H1 (cell line): Measurements from ENCODE around the gene LCN12. TPM values are rescaled to one million over a fixed set of nuclear protein-coding genes. Genes with fewer than 3 reads are reported as not detected.

Experiments used
- CTCF ChIA-PET: fragments of 300-600 bp; sonication (Branson Sonifier 250); formaldehyde crosslinking; loops from one replicate; lab custom pipeline; 2021; ENCODE audit not compliant: partially characterized antibody; lab: Charles Lee
- POLR2A ChIA-PET: fragments of 300-600 bp; sonication (Branson Sonifier 250); formaldehyde crosslinking; loops from one replicate; lab custom pipeline; 2021; ENCODE audit warnings: inconsistent platforms; ENCODE audit not compliant: partially characterized antibody; lab: Charles Lee
- DNase-seq, 2 experiments: peaks; one replicate each; pipeline versions ENCODE4 v3.0.0 to v3.0.0-alpha.2; 2010 to 2022; ENCODE audit warnings: low spot score in 2 of 2, low read depth in 1 of 2, mixed read lengths in 1 of 2
- FAIRE-seq: peaks from 2 replicates; lab custom pipeline; 2011; peaks lifted over from hg19 to GRCh38; lab: Jason Lieb, UNC
- H2AFZ ChIP-seq: 2 replicates; pipeline ENCODE4 v1.8.1; 2012; ENCODE audit warnings: low read length, inconsistent platforms
- H2AK5ac ChIP-seq: 2 replicates; pipeline ENCODE4 v1.6.1; 2013; ENCODE audit warnings: low read depth, low read length
- H2BK120ac ChIP-seq: replicated peaks from 2 replicates; pipeline ENCODE3; 2013; ENCODE audit warnings: low read depth, low read length, inconsistent platforms
- H2BK12ac ChIP-seq: 2 replicates; pipeline ENCODE4 v1.6.1; 2013; ENCODE audit warnings: low read depth, low read length
- H2BK15ac ChIP-seq: 2 replicates; pipeline ENCODE4 v1.6.1; 2013; ENCODE audit warnings: low read length
- H2BK20ac ChIP-seq: 2 replicates; pipeline ENCODE4 v1.6.1; 2013; ENCODE audit warnings: low read length
- H2BK5ac ChIP-seq: 2 replicates; pipeline ENCODE4 v1.6.1; 2013; ENCODE audit warnings: low read depth, low read length
- H3K14ac ChIP-seq: 2 replicates; pipeline ENCODE4 v1.6.1; 2013; ENCODE audit warnings: inconsistent platforms; ENCODE audit not compliant: insufficient read length
- H3K18ac ChIP-seq: 2 replicates; pipeline ENCODE4 v1.6.1; 2013; ENCODE audit warnings: low read length; ENCODE audit errors: extremely low read depth
- H3K23ac ChIP-seq: 2 replicates; pipeline ENCODE4 v1.6.1; 2013; ENCODE audit warnings: inconsistent platforms; ENCODE audit not compliant: insufficient read length
- H3K23me2 ChIP-seq: 2 replicates; pipeline ENCODE4 v1.6.1; 2013; ENCODE audit warnings: low read depth, low read length
- H3K27ac ChIP-seq: 2 replicates; pipeline ENCODE4 v1.6.1; 2011; ENCODE audit warnings: low read depth, low read length, inconsistent platforms
- H3K27me3 ChIP-seq, 4 experiments: replicated peaks in 1 of 4; 1 replicate in 1 of 4; 2 replicates in 3 of 4; pipeline versions ENCODE4 v1.6.1 to v1.8.1; 2011 to 2013; ENCODE audit warnings: low read length in 3 of 4, mild to moderate bottlenecking in 3 of 4, inconsistent platforms in 2 of 4, mixed read lengths in 2 of 4, moderate library complexity in 1 of 4; ENCODE audit not compliant: control insufficient read depth in 3 of 4, insufficient read depth in 3 of 4; ENCODE audit errors: extremely low read depth in 1 of 4
- H3K36me3 ChIP-seq, 4 experiments: 2 replicates each; pipeline versions ENCODE4 v1.6.1 to v1.8.1; 2011 to 2013; ENCODE audit warnings: mild to moderate bottlenecking in 4 of 4, low read length in 3 of 4, moderate library complexity in 2 of 4, control low read depth in 1 of 4, inconsistent platforms in 1 of 4; ENCODE audit not compliant: insufficient read depth in 4 of 4, control insufficient read depth in 2 of 4
- H3K4ac ChIP-seq: replicated peaks from 2 replicates; pipeline ENCODE3; 2013; ENCODE audit warnings: low read length, low read depth, mixed read lengths, inconsistent platforms; ENCODE audit not compliant: insufficient read length
- H3K4me1 ChIP-seq, 4 experiments: replicated peaks in 1 of 4; 1 replicate in 1 of 4; 2 replicates in 3 of 4; pipeline versions ENCODE4 v1.6.1 to v1.8.1; 2011 to 2013; ENCODE audit warnings: low read length in 3 of 4, inconsistent platforms in 2 of 4, mixed read lengths in 1 of 4; ENCODE audit not compliant: insufficient read depth in 4 of 4, control insufficient read depth in 3 of 4
- H3K4me2 ChIP-seq, 2 experiments: 2 replicates each; pipeline versions ENCODE4 v1.6.1 to v1.8.1; 2011 to 2013; ENCODE audit warnings: low read depth in 2 of 2, low read length in 2 of 2, control low read depth in 1 of 2, inconsistent platforms in 1 of 2, mild to moderate bottlenecking in 1 of 2; ENCODE audit not compliant: insufficient read depth in 1 of 2
- H3K4me3 ChIP-seq, 4 experiments: fragments of 200-600, 300-600 bp in 1 of 4; sonication (generic), shearing (Covaris generic), sonication (Bioruptor Twin) in 1 of 4; 2 replicates each; pipeline versions ENCODE4 v1.5.1 to v1.8.1; 2011 to 2016; ENCODE audit warnings: low read length in 4 of 4, low read depth in 3 of 4, control low read depth in 2 of 4, inconsistent platforms in 2 of 4, mild to moderate bottlenecking in 2 of 4, mixed read lengths in 1 of 4, moderate library complexity in 1 of 4; ENCODE audit not compliant: insufficient read depth in 2 of 4; ENCODE audit errors: extremely low read depth in 1 of 4
- H3K56ac ChIP-seq: replicated peaks from 2 replicates; pipeline ENCODE3; 2013; ENCODE audit warnings: low read depth, mild to moderate bottlenecking, mixed read lengths, low read length, inconsistent platforms; ENCODE audit not compliant: insufficient read length
- H3K79me1 ChIP-seq: 2 replicates; pipeline ENCODE4 v1.6.1; 2013; ENCODE audit warnings: low read depth, low read length, control low read depth
- H3K79me2 ChIP-seq, 2 experiments: 2 replicates each; pipeline versions ENCODE4 v1.6.1 to v1.8.1; 2012 to 2013; ENCODE audit warnings: low read length in 2 of 2, mild to moderate bottlenecking in 2 of 2, inconsistent platforms in 1 of 2; ENCODE audit not compliant: insufficient read depth in 2 of 2, control insufficient read depth in 1 of 2
- H3K9ac ChIP-seq, 4 experiments: replicated peaks in 1 of 4; 1 replicate in 1 of 4; 2 replicates in 3 of 4; pipeline versions ENCODE4 v1.6.1 to v1.8.1; 2011 to 2013; ENCODE audit warnings: low read depth in 3 of 4, low read length in 3 of 4, control low read depth in 2 of 4, mild to moderate bottlenecking in 2 of 4, moderate library complexity in 2 of 4, inconsistent platforms in 1 of 4; ENCODE audit errors: extremely low read depth in 1 of 4
- H3K9me3 ChIP-seq, 2 experiments: 2 replicates each; pipeline versions ENCODE4 v1.6.1 to v1.8.1; 2012 to 2013; ENCODE audit warnings: mild to moderate bottlenecking in 2 of 2, moderate library complexity in 2 of 2, control low read depth in 1 of 2, inconsistent platforms in 1 of 2, low read depth in 1 of 2, low read length in 1 of 2, mixed read lengths in 1 of 2; ENCODE audit not compliant: insufficient read depth in 2 of 2
- H4K20me1 ChIP-seq, 2 experiments: replicated peaks in 1 of 2; 2 replicates each; pipeline versions ENCODE3 to v1.8.1; 2011 to 2013; ENCODE audit warnings: inconsistent platforms in 2 of 2, low read length in 2 of 2, mild to moderate bottlenecking in 1 of 2; ENCODE audit not compliant: insufficient read depth in 2 of 2, control insufficient read depth in 1 of 2
- H4K5ac ChIP-seq: 2 replicates; pipeline ENCODE4 v1.6.1; 2013; ENCODE audit warnings: low read length, low read depth, mixed read lengths, inconsistent platforms; ENCODE audit not compliant: insufficient read length
- H4K8ac ChIP-seq: 2 replicates; pipeline ENCODE4 v1.8.0; 2013; ENCODE audit warnings: mild to moderate bottlenecking, moderate library complexity, low read length, inconsistent platforms; ENCODE audit not compliant: insufficient read depth; ENCODE audit errors: extremely low read depth
- H4K91ac ChIP-seq: replicated peaks from 2 replicates; pipeline ENCODE3; 2013; ENCODE audit warnings: low read length, mixed read lengths, inconsistent platforms; ENCODE audit not compliant: insufficient read length
- CBX8 ChIP-seq: fragments of 300-800, 300-1000 bp; sonication (generic); IDR thresholded peaks from 2 replicates; pipeline ENCODE4 v1.7.1; 2016; ENCODE audit warnings: low read depth, low read length, borderline replicate concordance
- WGBS, 2 experiments: shearing (Covaris generic) in 1 of 2; methylation state at CpG; one replicate each; pipeline versions ENCODE4 v1.1.6 to v1.1.7; 2013 to 2015; ENCODE audit warnings: low lambda C conversion rate in 2 of 2, mixed read lengths in 2 of 2, inconsistent platforms in 1 of 2, low coverage in 1 of 2, missing lambda C conversion rate in 1 of 2; ENCODE audit not compliant: insufficient replicate concordance in 2 of 2, insufficient coverage in 1 of 2, insufficient read length in 1 of 2; ENCODE audit errors: extremely low coverage in 1 of 2, missing lambda C conversion rate in 1 of 2; 5-methylcytosine and 5-hydroxymethylcytosine counted together
- polyA plus RNA-seq, 7 experiments: library from polyadenylated mRNA; depleted of rRNA in 3 of 7; stranded (reverse) in 5 of 7; unstranded in 2 of 7; fragments of >200 nt in 5 of 7; fragments of 200-250 nt in 2 of 7; gene quantifications; 1 replicate in 5 of 7; 2 replicates in 1 of 7; 4 replicates in 1 of 7; pipeline versions ENCODE4 v1.2.1 to v1.2.3, GENCODE V29; 2011 to 2013; ENCODE audit warnings: missing spikeins in 2 of 7, mixed read lengths in 2 of 7
- total RNA-seq: library from RNA; stranded (reverse); fragmentation: NEBNext Ultra II Directional; extraction: Animal tissue kit (Norgen Biotek cat#: 25700); gene quantifications from 2 replicates; pipeline ENCODE4 v1.2.1, GENCODE V29; 2021

LCN12 gene
- total and polyA plus RNA-seq, 2 of the 8 experiments (the other 6 are each of a cell fraction or from before 2014, with no cell fraction given) = 1.1 to 1.7 TPM

DNA sequence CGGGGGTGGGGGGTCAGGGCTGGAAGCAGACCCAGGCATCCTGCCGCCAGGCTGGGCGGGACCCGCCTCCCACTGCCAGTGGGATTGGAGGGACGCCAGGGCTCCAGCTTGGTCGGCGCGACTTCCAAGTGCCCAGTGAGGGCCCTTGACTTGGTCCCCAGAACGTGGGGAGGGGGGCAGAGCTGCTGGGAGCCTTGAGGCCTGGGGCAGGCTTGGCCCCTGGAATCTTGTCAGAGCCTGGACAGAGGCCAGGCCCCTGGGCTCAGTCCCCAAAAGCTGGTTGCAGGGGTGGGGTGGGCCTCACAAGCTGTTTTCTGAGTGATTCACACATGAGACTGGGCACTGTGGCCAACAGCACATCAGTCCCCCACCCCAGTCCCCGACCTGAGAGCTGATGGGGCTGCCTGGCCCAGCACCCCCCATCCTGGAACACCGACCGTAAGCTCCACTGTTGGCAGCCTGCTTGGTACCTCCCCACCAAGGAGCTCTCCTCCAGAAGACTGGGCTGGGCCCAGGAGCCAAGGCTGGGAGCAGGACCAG, 43.8 kb downstream of the LCN12 start:
- no peak for DNase-seq
- Histone ChIP-seq H3K14ac (no peak overlapping the region), H4K91ac (no peak overlapping the region), H3K4me2 (peak overlapping the region in 1 of 2 experiments; percentile 77; a peak in 1 of 4 replicates), H3K4me3 (0 out of 8 replicates have a peak overlapping the region, but pooled peaks of 1 of the 4 experiments have one; percentile 50), H3K4me1 (peaks cover 0 to 20% (median 11%) of the 10 kb centered on the region in 4 experiments; a peak in 6 of 7 replicates), H4K8ac (no peak overlapping the region), H3K9ac (no peak overlapping the region), H3K79me2 (no peaks in the 10 kb centered on the region), H4K5ac (no peak overlapping the region), H3K27ac (no peak overlapping the region), H3K56ac (no peak overlapping the region), H3K23ac (no peak overlapping the region), H4K20me1 (peaks cover 0 to 2% of the 10 kb centered on the region in 2 experiments), H3K23me2 (peaks cover 17% of the 10 kb centered on the region), H3K4ac (no peak overlapping the region), H3K79me1 (no peaks in the 10 kb centered on the region), H2AFZ (no peak overlapping the region), H2AK5ac (no peak overlapping the region), H3K9me3 (0 out of 4 replicates have a peak, but pooled peaks cover 1 to 3% of the 10 kb centered on the region in 2 experiments), H3K36me3 (peaks cover 0 to 2% (median 0%) of the 10 kb centered on the region in 4 experiments; a peak in 1 of 8 replicates), H3K18ac (no peak overlapping the region), H2BK5ac (no peak overlapping the region), H2BK120ac (no peak overlapping the region), H2BK20ac (no peak overlapping the region), H3K27me3 (peaks cover 0 to 5% (median 3%) of the 10 kb centered on the region in 4 experiments; a peak in 3 of 7 replicates), H2BK12ac (no peak overlapping the region), H2BK15ac (no peak overlapping the region)
- FAIRE-seq = no peak
- POLR2A ChIA-PET = interaction anchor here (0.8 to 1.4 kb wide), 5 partner anchors 10 to 152 kb away, joined by 3 to 5 read pairs (median 3); no protein-coding TSS in a partner anchor
- 74% methylated on average over 3 of the region's 12 CpGs; no CpG with 5 or more reads in 1 of the 2 experiments for WGBS, 2 experiments
- CTCF ChIA-PET = interaction anchor here (0.6 to 5.6 kb wide), 14 partner anchors 8 to 179 kb away, joined by 3 to 29 read pairs (median 4); partner anchors contain the start of genes ABCA2, FUT7, LCNL1 and PTGDS
- no peak for TF ChIP-seq CBX8
